Neural crest cell (in vitro differentiated cells): ENCODE data around the gene PCIF1. TPM values are rescaled to one million over a fixed set of nuclear protein-coding genes. Genes with fewer than 3 reads are reported as not detected.

Experiments used
- DNase-seq: peaks from one replicate; pipeline ENCODE4 v3.0.0; 2021; ENCODE audit warnings: low read depth, mixed read lengths, low spot score
- H3K27ac Mint-ChIP-seq: one replicate; pipeline ENCODE4 v1.8.0; 2021; ENCODE audit warnings: mild to moderate bottlenecking, mixed read lengths; ENCODE audit not compliant: unreplicated experiment
- H3K27me3 Mint-ChIP-seq: 2 replicates; pipeline ENCODE4 v1.8.0; 2021; ENCODE audit warnings: low read depth, mild to moderate bottlenecking, mixed read lengths
- H3K36me3 Mint-ChIP-seq: 2 replicates; pipeline ENCODE4 v1.8.0; 2021; ENCODE audit warnings: low read depth, mild to moderate bottlenecking, mixed read lengths
- H3K4me1 Mint-ChIP-seq: 2 replicates; pipeline ENCODE4 v1.8.0; 2021; ENCODE audit warnings: mixed read lengths
- H3K4me3 Mint-ChIP-seq: one replicate; pipeline ENCODE4 v1.8.0; 2021; ENCODE audit warnings: mild to moderate bottlenecking, mixed read lengths
- H3K9me3 Mint-ChIP-seq: 2 replicates; pipeline ENCODE4 v1.8.0; 2021; ENCODE audit warnings: mixed read lengths
- CTCF ChIP-seq: fragments of 200-600 bp; sonication (generic); conservative IDR thresholded peaks from 2 replicates; pipeline ENCODE4 v1.5.0; 2021; ENCODE audit warnings: antibody characterized with exemption, mild to moderate bottlenecking
- total RNA-seq: library from RNA; stranded (reverse); gene quantifications from 2 replicates; pipeline ENCODE4 v1.2.1, GENCODE V29; 2021

PCIF1 gene
- total RNA-seq, 1 donor from 2014 or later = 36.5 TPM

- H3K4me3 Mint-ChIP-seq = no peak overlapping the region
- no peak for TF ChIP-seq CTCF
- H3K27me3 Mint-ChIP-seq = peaks cover 15% of the 10 kb centered on the region
- no peaks in the 10 kb centered on the region for H3K9me3 Mint-ChIP-seq
- H3K27ac Mint-ChIP-seq = no peak overlapping the region
- no peak for DNase-seq
- H3K36me3 Mint-ChIP-seq = no peaks in the 10 kb centered on the region
- H3K4me1 Mint-ChIP-seq = no peaks in the 10 kb centered on the region
Observed at GRCh38 chr20:45920462-45921336, 13.8 kb upstream of the PCIF1 start.

- H3K4me3 Mint-ChIP-seq = no peak overlapping the region
- no peaks in the 10 kb centered on the region for H3K9me3 Mint-ChIP-seq
- no peaks in the 10 kb centered on the region for H3K4me1 Mint-ChIP-seq
- H3K36me3 Mint-ChIP-seq = no peaks in the 10 kb centered on the region
- no peak for TF ChIP-seq CTCF
- H3K27ac Mint-ChIP-seq = no peak overlapping the region
- peaks cover 15% of the 10 kb centered on the region for H3K27me3 Mint-ChIP-seq
- DNase-seq = no peak
Observed at GRCh38 chr20:45921337-45922189, 12.9 kb upstream of the PCIF1 start.

GRCh38 chr20:45924391-45925261, 9.9 kb upstream of the PCIF1 start:
- H3K9me3 Mint-ChIP-seq = no peaks in the 10 kb centered on the region
- no peaks in the 10 kb centered on the region for H3K36me3 Mint-ChIP-seq
- H3K4me3 Mint-ChIP-seq = no peak overlapping the region
- TF ChIP-seq CTCF = no peak
- H3K27me3 Mint-ChIP-seq = peaks cover 15% of the 10 kb centered on the region
- DNase-seq = no peak
- no peaks in the 10 kb centered on the region for H3K4me1 Mint-ChIP-seq
- no peak overlapping the region for H3K27ac Mint-ChIP-seq

- Mint-ChIP-seq H3K4me3 (no peak overlapping the region), H3K27ac (no peak overlapping the region), H3K36me3 (no peaks in the 10 kb centered on the region), H3K27me3 (peaks cover 7% of the 10 kb centered on the region), H3K9me3 (no peaks in the 10 kb centered on the region), H3K4me1 (no peaks in the 10 kb centered on the region)
- TF ChIP-seq CTCF = no peak
- DNase-seq = no peak
Observed at GRCh38 chr20:45925821-45926506, 8.5 kb upstream of the PCIF1 start.

GRCh38 chr20:45926731-45927070, 7.8 kb upstream of the PCIF1 start:
- no peaks in the 10 kb centered on the region for H3K9me3 Mint-ChIP-seq
- peaks cover 5% of the 10 kb centered on the region for H3K27me3 Mint-ChIP-seq
- no peaks in the 10 kb centered on the region for H3K4me1 Mint-ChIP-seq
- no peak overlapping the region for H3K4me3 Mint-ChIP-seq
- no peak for TF ChIP-seq CTCF
- H3K27ac Mint-ChIP-seq = no peak overlapping the region
- no peak for DNase-seq
- H3K36me3 Mint-ChIP-seq = no peaks in the 10 kb centered on the region
